Measurements from ENCODE around the gene PAX5.

The PAX5 gene

DNA sequence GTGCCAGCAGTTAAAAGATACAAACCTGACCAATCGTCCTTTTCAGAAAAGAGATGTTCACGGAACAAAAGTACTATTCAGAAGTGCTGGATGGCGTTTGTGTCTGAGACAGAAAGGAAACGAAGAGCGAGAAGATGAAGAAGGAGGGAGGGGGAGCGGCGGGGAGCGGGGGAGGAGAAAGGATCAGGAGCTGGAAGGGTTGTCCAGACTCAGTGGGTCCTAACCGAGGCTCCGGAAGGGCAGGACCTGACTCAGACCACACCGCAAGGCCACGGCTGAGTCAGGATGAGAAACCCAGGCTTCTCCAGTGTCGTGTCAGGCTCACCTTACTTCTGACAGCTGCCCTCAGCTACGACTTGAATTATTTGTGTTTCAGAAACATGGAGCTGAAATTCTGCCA, 46.2 kb downstream of the PAX5 start:
- DNase-seq (ENCODE audit: low read depth in 4 of 4, low spot score in 1 of 4) = no peak

DNA sequence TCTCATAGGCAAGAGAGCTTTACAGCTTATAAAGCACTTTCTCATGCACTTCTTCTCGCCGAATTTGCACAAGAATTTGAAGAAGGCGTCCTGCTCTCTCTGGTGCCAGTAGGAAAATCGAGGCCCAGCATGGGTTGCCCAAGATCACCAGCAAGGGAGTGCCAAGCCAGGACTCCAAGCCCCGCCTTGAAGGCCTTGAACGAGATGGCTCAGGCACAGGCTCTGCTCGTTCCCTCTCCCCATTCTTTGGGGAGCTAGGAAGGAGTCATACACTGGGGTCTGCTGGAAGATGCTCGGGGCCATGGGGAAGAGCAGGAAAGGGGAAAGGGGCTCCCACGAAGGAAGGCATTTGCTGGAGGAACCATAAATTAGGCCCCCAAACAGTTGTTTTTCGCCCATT, 46.7 kb downstream of the PAX5 start:
- DNase-seq (ENCODE audit: low read depth in 4 of 4, low spot score in 1 of 4) = no peak

DNA sequence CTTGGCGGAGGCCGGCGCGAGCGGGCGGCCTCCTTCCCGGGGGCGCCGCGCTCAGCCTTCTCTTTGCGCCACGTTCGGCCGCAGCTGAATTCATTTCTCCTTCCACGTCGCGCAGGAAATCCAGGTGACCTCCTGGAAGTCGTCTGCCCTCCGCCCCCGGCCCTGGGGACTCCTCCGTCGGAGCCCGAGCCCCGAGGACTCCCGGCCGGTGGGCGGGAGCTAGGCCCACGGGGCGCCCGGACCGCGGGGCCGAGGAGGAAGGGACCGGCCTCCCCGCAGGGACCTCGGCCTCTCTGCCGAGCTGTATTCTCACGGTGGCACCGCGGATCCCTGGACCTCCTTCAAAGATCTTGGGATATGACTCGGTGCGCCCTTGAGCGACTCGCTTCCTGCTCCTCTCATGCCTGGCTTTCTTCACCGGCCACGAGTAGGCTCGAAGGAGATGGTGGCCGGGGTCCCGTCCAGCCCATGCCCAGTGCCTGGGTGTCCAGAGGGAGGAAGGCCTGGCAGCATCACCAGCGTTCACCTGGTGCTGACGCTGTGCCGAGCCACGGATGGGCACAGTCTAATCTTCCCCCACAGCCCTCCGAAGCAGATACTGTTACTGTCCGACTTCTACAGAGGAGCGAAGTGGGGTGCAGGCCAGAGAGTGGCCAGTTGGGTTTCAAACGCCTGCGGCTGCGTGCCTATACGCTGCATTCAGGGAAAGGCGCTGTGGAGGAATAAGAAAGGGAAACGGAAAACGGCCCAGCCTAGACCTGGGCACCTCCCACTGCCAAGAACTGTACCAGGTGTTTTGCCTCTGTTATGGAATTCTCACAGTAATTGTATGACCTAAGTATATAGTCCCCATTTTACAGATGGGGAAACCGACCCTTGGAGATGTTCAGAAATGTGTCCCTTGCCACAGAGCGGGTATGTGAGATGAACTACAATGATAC, 47.3 kb downstream of the PAX5 start:
- DNase-seq (ENCODE audit: low read depth in 4 of 4, low spot score in 1 of 4) = no peak

DNA sequence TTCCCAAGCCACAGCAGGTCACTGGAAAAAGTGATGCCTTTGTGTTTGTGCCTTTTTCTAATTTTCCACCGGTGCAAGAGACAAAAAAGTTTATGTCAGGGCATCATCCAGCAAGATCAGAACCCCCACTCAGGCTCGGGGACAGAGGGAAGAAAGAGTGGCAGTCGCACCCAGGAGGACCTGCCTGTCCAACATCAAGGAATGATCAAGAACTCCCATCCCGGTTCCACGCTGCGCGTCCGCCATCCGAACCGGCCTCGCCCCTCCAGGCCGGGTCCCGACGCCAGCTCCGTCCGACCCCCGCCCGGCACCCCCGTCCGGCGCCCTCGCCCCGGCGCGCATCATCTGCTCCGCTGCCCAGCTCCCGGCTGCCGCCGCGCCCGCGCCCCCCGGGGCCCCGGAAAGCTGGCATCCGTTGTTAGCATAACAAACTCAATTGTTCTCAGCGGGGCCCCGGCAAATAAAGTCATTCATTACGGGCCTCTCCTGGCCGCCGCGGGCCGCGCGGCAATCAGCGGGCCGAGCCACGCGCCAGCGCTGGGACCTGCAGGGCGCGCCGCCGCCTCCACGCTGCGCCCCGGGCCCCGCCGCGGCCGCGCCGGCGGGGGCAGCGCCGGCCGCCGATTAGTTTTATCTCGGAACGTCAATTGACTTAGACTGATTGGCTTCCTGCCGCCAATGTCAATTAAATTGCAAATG, 48.1 kb downstream of the PAX5 start:
- no peak for DNase-seq (ENCODE audit: low read depth in 4 of 4, low spot score in 1 of 4)

GRCh38 chr9:36985061-36985768, 48.9 kb downstream of the PAX5 start:
- DNase-seq (ENCODE audit: low read depth in 4 of 4, low spot score in 1 of 4) = no peak

DNA sequence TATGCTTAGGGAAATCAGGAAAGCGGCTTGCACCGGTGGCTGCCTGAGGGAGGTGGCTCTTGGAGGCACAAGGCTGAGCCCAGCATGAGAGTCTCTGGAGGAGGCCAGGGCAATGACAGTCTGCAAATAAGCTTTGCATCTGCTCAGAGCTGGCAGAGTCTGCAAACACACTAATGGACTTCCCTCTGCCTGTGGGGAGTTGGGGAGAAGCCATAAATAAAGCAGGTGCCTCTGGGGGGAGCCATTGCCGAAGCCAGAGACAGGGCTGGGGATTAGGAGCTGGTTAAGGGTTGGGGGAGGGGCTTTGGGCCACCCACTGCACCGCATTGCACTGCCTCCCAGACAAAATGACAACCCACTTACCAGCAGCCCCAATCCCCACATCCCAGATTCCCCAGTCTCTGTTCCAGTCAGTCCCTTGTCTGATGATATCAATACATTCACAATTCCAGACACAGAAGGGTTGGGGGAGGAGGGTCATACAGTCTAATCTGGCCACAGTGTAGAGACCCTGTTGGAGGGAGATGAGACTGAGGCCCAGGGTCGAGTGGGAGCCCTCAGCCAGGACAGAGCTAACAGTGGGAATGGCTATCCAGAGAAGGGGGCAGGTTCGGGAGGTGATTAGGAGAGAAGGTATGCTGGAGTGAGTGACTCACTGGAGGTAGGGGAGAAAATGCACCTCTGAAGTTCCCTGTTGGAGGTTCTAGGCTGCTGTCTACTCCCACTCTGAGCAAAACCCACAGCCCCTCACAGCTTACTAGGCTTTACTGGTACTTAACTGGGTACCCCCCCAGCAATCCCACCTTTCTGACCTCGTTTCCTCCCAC, 53.7 kb downstream of the PAX5 start:
- no peak for DNase-seq (ENCODE audit: low read depth in 4 of 4, low spot score in 1 of 4)

- no peak for DNase-seq (ENCODE audit: low read depth in 4 of 4, low spot score in 1 of 4)
Measured at GRCh38 chr9:36976371-36977030, 57.6 kb downstream of the PAX5 start.

- no peak for DNase-seq (ENCODE audit: low read depth in 4 of 4, low spot score in 1 of 4)
Measured at GRCh38 chr9:36974731-36975130, 59.3 kb downstream of the PAX5 start.

- no peak for DNase-seq (ENCODE audit: low read depth in 4 of 4, low spot score in 1 of 4)
Measured at GRCh38 chr9:36971935-36972488, 62.1 kb downstream of the PAX5 start.

DNA sequence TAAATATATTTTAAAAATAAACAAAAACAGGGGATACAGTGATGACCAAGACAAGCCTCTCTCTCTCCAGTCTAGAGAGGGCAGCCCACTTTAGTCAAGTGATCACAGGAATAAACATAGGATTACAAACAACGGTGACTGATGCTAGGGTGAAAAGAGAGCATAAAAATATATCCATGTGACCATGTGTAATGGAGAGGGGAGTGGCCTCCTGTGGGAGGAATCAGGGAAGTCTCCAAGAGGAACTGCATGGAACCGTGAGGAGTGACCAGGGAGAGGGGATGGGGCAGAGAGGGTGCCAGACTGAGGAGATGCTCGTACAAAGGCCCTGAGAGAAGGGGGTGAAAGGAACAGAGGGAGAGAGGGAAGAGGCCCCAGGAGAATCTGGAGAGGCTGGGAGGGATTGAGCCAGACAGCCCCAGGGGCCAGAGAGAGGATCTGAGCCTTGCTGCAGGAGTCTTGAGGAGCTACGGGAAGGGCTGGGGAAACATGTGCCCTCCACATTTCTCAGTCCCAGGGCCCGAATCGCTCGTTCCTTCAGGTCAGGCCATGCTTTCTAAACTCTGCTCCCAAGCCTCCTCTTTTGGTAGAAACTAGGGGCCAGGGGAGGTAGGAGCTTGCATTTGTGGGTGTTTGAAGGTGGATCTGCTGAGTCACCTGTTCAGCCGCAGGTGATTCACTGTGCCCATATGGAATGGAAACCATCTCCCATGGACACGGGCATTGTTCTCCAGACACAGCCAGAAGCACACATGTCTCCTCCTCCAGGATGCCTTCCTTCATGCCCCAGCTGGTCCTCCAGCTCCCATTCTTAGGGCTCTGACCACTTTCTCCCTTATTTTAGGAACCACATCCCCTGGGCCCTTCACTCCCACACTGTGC, 63.8 kb downstream of the PAX5 start:
- DNase-seq (ENCODE audit: low read depth in 4 of 4, low spot score in 1 of 4) = no peak

- DNase-seq (ENCODE audit: low read depth in 4 of 4, low spot score in 1 of 4) = no peak
Measured at GRCh38 chr9:36969216-36969771, 64.8 kb downstream of the PAX5 start.

DNA sequence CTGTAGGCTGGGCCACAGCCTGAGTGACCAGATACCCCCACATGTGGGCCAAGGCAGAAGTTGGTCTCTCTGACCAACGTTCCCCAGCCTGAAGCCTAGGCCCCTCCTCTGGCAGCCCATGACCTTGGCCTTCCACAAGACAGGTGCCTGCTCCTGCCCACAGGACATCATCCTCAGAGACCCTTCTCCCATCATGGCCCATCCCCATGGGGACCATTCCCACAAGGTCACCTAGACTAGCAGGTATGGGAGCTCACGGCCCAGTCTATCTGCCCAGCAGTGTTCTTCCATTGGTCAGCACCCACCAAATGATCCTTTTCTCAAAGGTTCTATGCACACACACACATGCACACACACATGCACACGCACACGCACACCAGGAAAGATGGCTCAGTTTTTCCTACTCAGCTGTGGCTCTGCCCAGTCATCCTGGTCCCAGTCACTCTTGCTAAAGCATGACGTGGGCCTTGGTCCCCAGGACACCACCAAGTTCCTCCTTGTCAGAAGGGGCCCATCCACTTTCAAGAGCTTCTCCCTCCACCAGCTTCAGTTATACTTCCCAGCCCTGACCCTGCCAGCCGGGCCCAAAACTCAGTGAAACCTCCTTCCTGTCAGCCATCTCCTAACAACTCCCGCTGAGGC, 65.4 kb downstream of the PAX5 start:
- DNase-seq (ENCODE audit: low read depth in 4 of 4, low spot score in 1 of 4) = no peak

DNA sequence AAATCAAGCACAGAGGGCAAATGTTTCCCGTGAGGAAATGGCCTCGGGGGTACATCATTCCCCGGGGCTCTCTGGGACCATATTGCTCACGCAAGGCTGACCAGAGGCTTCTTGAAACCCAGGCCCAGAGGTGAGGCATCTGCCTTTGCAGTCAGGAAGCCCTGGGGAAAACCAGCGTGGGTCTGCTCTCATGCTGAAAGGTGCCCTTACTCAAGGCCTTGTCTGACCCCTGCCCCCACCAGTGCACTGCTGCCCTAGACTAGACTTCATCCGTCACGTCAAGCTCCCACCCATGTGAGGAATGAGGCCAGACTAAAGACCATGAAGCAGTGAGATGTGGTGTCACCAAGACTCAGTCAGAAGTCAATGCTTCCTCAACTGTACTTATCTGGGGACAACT, 66.1 kb downstream of the PAX5 start:
- no peak for DNase-seq (ENCODE audit: low read depth in 4 of 4, low spot score in 1 of 4)

GRCh38 chr9:36966371-36967097, 67.5 kb downstream of the PAX5 start:
- no peak for DNase-seq (ENCODE audit: low read depth in 4 of 4, low spot score in 1 of 4)

DNA sequence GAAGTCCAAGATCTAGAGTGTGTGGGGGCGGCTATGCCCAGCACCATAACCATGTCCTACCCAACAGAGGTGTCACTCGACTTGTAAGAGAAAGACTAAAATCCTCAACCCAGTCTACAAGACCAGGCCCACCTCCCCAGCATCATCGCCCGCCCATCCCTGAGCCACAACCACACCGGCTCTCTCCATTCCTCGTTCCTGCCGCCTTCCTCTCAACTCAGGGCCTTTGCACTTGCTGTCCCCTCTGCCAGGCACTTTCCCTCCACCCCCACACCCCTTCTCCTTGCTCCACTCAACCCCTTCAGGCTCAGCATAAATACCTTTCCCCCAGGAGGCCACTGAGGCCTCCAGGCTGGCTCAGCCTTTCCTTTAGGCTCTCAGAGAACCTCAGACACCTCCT, 69.3 kb downstream of the PAX5 start:
- DNase-seq (ENCODE audit: low read depth in 4 of 4, low spot score in 1 of 4) = no peak

DNA sequence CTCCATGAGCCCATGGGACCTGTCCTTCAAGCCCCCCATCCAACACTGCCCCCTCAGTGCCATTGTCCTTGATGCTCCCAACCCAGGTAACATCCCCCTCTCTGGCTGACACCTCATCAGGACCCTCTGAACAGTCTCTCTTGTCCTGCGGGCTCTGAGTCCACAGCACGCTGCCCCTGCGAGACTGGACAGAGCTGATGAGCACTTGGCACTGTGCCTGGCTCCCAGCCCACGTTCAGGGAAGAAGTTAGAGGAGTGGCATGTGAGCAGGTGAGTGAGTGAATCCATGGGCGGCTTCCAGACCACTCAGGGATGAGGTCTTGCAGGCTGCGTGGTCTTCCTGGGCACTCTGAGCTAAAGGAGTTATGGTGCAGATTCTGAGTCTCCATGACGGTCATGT, 70.7 kb downstream of the PAX5 start:
- no peak for DNase-seq (ENCODE audit: low read depth in 4 of 4, low spot score in 1 of 4)

GRCh38 chr9:36962691-36963090, 71.4 kb downstream of the PAX5 start:
- no peak for DNase-seq (ENCODE audit: low read depth in 4 of 4, low spot score in 1 of 4)

Measured in stimulated activated CD4-positive, alpha-beta T cell treated with anti-CD3 and anti-CD28 coated beads, Interleukin-1b, Interleukin-23, amount 100 ng/mL, for 24 hours (primary cell).